Renal cortex interstitium (tissue), 11 donors: ENCODE measurements around the gene ATP6V0C. TPM values are rescaled to one million over a fixed set of nuclear protein-coding genes. Genes with fewer than 3 reads are reported as not detected.

Experiments
- DNase-seq, 11 donors: peaks; one replicate each; pipeline ENCODE4 v3.0.0-alpha.2; 2013; ENCODE audit warnings: low read depth in 9 of 11, low spot score in 4 of 11; ENCODE audit errors: extremely low read depth in 1 of 11
- polyA plus RNA-seq, 3 donors: library from polyadenylated mRNA; unstranded; fragments of 120-200 nt; gene quantifications; one replicate each; pipeline ENCODE4 v1.2.1, GENCODE V29; 2013; ENCODE audit not compliant: insufficient read length in 3 of 3

Gene ATP6V0C
- polyA plus RNA-seq, 3 donors, result 158 to 278 (median 243) TPM

- DNase-seq, result no peak
These were observed 29.5 kb upstream of the ATP6V0C start for GRCh38 chr16:2483939-2484897.

GRCh38 chr16:2484898-2485508 is 28.7 kb upstream of the ATP6V0C start:
- no peak for DNase-seq

- no peak for DNase-seq
These were observed 27.8 kb upstream of the ATP6V0C start for GRCh38 chr16:2485811-2486507.

- no peak for DNase-seq
These were observed 26.9 kb upstream of the ATP6V0C start for GRCh38 chr16:2486645-2487516.

GRCh38 chr16:2487517-2487842 is 26.3 kb upstream of the ATP6V0C start:
- DNase-seq, result no peak

- no peak for DNase-seq
These were observed 25.7 kb upstream of the ATP6V0C start for GRCh38 chr16:2487903-2488531.

- DNase-seq, result no peak
These were observed 24.2 kb upstream of the ATP6V0C start for GRCh38 chr16:2489581-2489980.

- no peak for DNase-seq
These were observed 23.3 kb upstream of the ATP6V0C start for GRCh38 chr16:2490190-2491105.

GRCh38 chr16:2492292-2492691 is 21.5 kb upstream of the ATP6V0C start:
- DNase-seq, result no peak

GRCh38 chr16:2493605-2494004 is 20.1 kb upstream of the ATP6V0C start:
- no peak for DNase-seq

- no peak for DNase-seq
These were observed 19.1 kb upstream of the ATP6V0C start for GRCh38 chr16:2494616-2495015.

GRCh38 chr16:2495041-2495440 is 18.7 kb upstream of the ATP6V0C start:
- no peak for DNase-seq

GRCh38 chr16:2496223-2497115 is 17.3 kb upstream of the ATP6V0C start:
- no peak for DNase-seq

GRCh38 chr16:2497116-2497630 is 16.6 kb upstream of the ATP6V0C start:
- DNase-seq, result no peak

GRCh38 chr16:2497695-2498484 is 15.9 kb upstream of the ATP6V0C start:
- no peak for DNase-seq
